Trophoblast cell (in vitro differentiated cells and primary cell): ENCODE data around the gene SMOC2.

Experiments
- DNase-seq, 2 donors: peaks; one replicate each; pipeline ENCODE4 v3.0.0-alpha.2; 2016
- H2AFZ ChIP-seq: 2 replicates; pipeline ENCODE4 v1.6.1; 2013; ENCODE audit warnings: low read length, moderate library complexity, mild to moderate bottlenecking; ENCODE audit not compliant: insufficient read depth, poor library complexity
- H2AK5ac ChIP-seq: 2 replicates; pipeline ENCODE4 v1.6.1; 2013; ENCODE audit warnings: mild to moderate bottlenecking, low read length
- H2BK120ac ChIP-seq: 2 replicates; pipeline ENCODE4 v1.6.1; 2013; ENCODE audit warnings: low read length, mild to moderate bottlenecking, moderate library complexity; ENCODE audit not compliant: insufficient read depth, poor library complexity
- H2BK12ac ChIP-seq: 2 replicates; pipeline ENCODE4 v1.6.1; 2013; ENCODE audit warnings: mild to moderate bottlenecking, low read length, moderate library complexity
- H2BK5ac ChIP-seq: 2 replicates; pipeline ENCODE4 v1.6.1; 2013; ENCODE audit warnings: low read length, low read depth, moderate library complexity, mild to moderate bottlenecking; ENCODE audit not compliant: poor library complexity
- H3K14ac ChIP-seq: 2 replicates; pipeline ENCODE4 v1.6.1; 2013; ENCODE audit warnings: mild to moderate bottlenecking, low read length
- H3K18ac ChIP-seq: 2 replicates; pipeline ENCODE4 v1.6.1; 2013; ENCODE audit warnings: mild to moderate bottlenecking, low read length
- H3K23ac ChIP-seq: 2 replicates; pipeline ENCODE4 v1.6.1; 2013; ENCODE audit warnings: low read length
- H3K27ac ChIP-seq: 2 replicates; pipeline ENCODE4 v1.5.1; 2013; ENCODE audit warnings: low read depth, mild to moderate bottlenecking, inconsistent platforms, low read length, moderate library complexity
- H3K27me3 ChIP-seq: 2 replicates; pipeline ENCODE4 v1.6.1; 2013; ENCODE audit warnings: inconsistent platforms, mild to moderate bottlenecking, low read length, moderate library complexity; ENCODE audit not compliant: insufficient read depth
- H3K36me3 ChIP-seq, 2 experiments: 1 replicate in 1 of 2; 2 replicates in 1 of 2; pipeline ENCODE4 v1.6.1; 2013; ENCODE audit warnings: low read length in 2 of 2, mild to moderate bottlenecking in 2 of 2, moderate library complexity in 1 of 2; ENCODE audit not compliant: insufficient read depth in 2 of 2, control insufficient read depth in 1 of 2
- H3K4ac ChIP-seq: 2 replicates; pipeline ENCODE4 v1.6.1; 2013; ENCODE audit warnings: low read depth, mild to moderate bottlenecking, low read length, moderate library complexity
- H3K4me1 ChIP-seq, 2 experiments: 1 replicate in 1 of 2; 2 replicates in 1 of 2; pipeline ENCODE4 v1.6.1; 2013; ENCODE audit warnings: low read length in 2 of 2, mild to moderate bottlenecking in 2 of 2, moderate library complexity in 1 of 2; ENCODE audit not compliant: insufficient read depth in 2 of 2, control insufficient read depth in 1 of 2
- H3K4me2 ChIP-seq: 2 replicates; pipeline ENCODE4 v1.6.1; 2013; ENCODE audit warnings: inconsistent platforms, mild to moderate bottlenecking, low read length, moderate library complexity
- H3K4me3 ChIP-seq: 2 replicates; pipeline ENCODE4 v1.5.1; 2013; ENCODE audit warnings: mild to moderate bottlenecking, low read depth, low read length, inconsistent platforms
- H3K79me1 ChIP-seq: one replicate; pipeline ENCODE4 v1.6.1; 2013; ENCODE audit warnings: low read length
- H3K79me2 ChIP-seq: 2 replicates; pipeline ENCODE4 v1.6.1; 2013; ENCODE audit warnings: low read length, mild to moderate bottlenecking; ENCODE audit not compliant: control insufficient read depth, insufficient read depth, poor library complexity
- H3K9ac ChIP-seq: 2 replicates; pipeline ENCODE4 v1.6.1; 2013; ENCODE audit warnings: mild to moderate bottlenecking, low read length
- H3K9me3 ChIP-seq: 2 replicates; pipeline ENCODE4 v1.6.1; 2013; ENCODE audit warnings: low read depth, mild to moderate bottlenecking, control low read depth, inconsistent platforms, low read length; ENCODE audit not compliant: insufficient read depth
- H4K12ac ChIP-seq: 2 replicates; pipeline ENCODE4 v1.6.1; 2013; ENCODE audit warnings: low read depth, mild to moderate bottlenecking, low read length, moderate library complexity
- H4K8ac ChIP-seq: 2 replicates; pipeline ENCODE4 v1.6.1; 2013; ENCODE audit warnings: low read depth, mild to moderate bottlenecking, low read length, moderate library complexity
- H4K91ac ChIP-seq: one replicate; pipeline ENCODE4 v1.6.1; 2013; ENCODE audit warnings: low read depth, mild to moderate bottlenecking, low read length, moderate library complexity
- WGBS: extraction: QIAGEN DNeasy Blood & Tissue Kit; methylation state at CpG from one replicate; pipeline ENCODE4 v1.1.7; 2013; ENCODE audit warnings: missing lambda C conversion rate; ENCODE audit not compliant: insufficient read length, insufficient coverage; ENCODE audit errors: extremely low coverage; 5-methylcytosine and 5-hydroxymethylcytosine counted together

Gene SMOC2

GRCh38 chr6:168495133-168495532 is 54.1 kb downstream of the SMOC2 start:
- no peak overlapping the region for H3K18ac ChIP-seq
- no peak overlapping the region for H3K4me2 ChIP-seq
- H3K23ac ChIP-seq, result no peak overlapping the region
- H3K4me1 ChIP-seq, result peaks cover 13 to 17% of the 10 kb centered on the region in 2 experiments
- H4K12ac ChIP-seq, result no peak overlapping the region
- H3K36me3 ChIP-seq, result no peaks in the 10 kb centered on the region
- H3K4me3 ChIP-seq, result no peak overlapping the region
- no peak overlapping the region for H2AK5ac ChIP-seq
- no peak overlapping the region for H3K9ac ChIP-seq
- DNase-seq, result no peak
- H3K14ac ChIP-seq, result no peak overlapping the region
- H4K8ac ChIP-seq, result no peak overlapping the region
- no peak overlapping the region for H3K27ac ChIP-seq
- no CpG with 5 or more reads among the region's 13 CpGs for WGBS
- no peaks in the 10 kb centered on the region for H3K9me3 ChIP-seq
- H2BK5ac ChIP-seq, result no peak overlapping the region
- H4K91ac ChIP-seq, result no peak overlapping the region
- no peak overlapping the region for H2BK120ac ChIP-seq
- no peaks in the 10 kb centered on the region for H3K79me2 ChIP-seq
- no peak overlapping the region for H2BK12ac ChIP-seq
- H3K4ac ChIP-seq, result no peak overlapping the region
- no peak overlapping the region for H2AFZ ChIP-seq
- no peaks in the 10 kb centered on the region for H3K79me1 ChIP-seq
- H3K27me3 ChIP-seq, result no peaks in the 10 kb centered on the region

DNA sequence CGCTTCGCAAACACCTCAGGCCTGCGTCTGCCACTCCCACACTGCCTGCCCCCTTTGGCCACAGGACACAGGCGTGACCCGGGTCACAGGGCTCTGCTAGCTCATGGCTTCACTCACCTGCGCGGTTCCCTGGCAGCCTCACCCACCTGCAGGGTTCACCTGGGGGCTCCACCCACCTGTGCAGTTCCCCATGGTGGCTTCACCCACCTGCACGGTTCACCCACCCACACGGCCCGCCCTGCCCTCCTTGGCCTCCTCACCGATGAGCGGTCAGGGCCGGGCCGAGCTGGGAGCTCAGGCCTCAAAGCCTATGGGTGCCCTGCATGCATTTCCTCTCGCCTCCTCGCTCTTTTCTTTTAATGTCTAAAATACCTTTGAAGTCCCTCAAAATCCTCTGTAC is 54.7 kb downstream of the SMOC2 start:
- Histone ChIP-seq H3K79me2 (no peaks in the 10 kb centered on the region), H4K12ac (no peak overlapping the region), H4K8ac (no peak overlapping the region), H3K14ac (no peak overlapping the region), H3K36me3 (no peaks in the 10 kb centered on the region), H2BK5ac (no peak overlapping the region), H3K4me2 (no peak overlapping the region), H2AK5ac (no peak overlapping the region), H3K9ac (no peak overlapping the region), H2BK12ac (no peak overlapping the region), H4K91ac (peak overlapping the region; percentile 4), H3K4me1 (peaks cover 13 to 17% of the 10 kb centered on the region in 2 experiments), H3K79me1 (no peaks in the 10 kb centered on the region), H3K4ac (no peak overlapping the region), H3K9me3 (no peaks in the 10 kb centered on the region), H3K18ac (no peak overlapping the region), H2BK120ac (no peak overlapping the region), H2AFZ (no peak overlapping the region), H3K4me3 (no peak overlapping the region), H3K27me3 (no peaks in the 10 kb centered on the region), H3K23ac (no peak overlapping the region), H3K27ac (no peak overlapping the region)
- no peak for DNase-seq
- no CpG with 5 or more reads among the region's 16 CpGs for WGBS

- Histone ChIP-seq H3K4me1 (peaks cover 13 to 17% of the 10 kb centered on the region in 2 experiments), H3K9ac (no peak overlapping the region), H3K4me3 (no peak overlapping the region), H3K4me2 (no peak overlapping the region), H2BK120ac (no peak overlapping the region), H3K79me1 (no peaks in the 10 kb centered on the region), H3K4ac (no peak overlapping the region), H3K14ac (peak overlapping the region; percentile 13), H3K27me3 (no peaks in the 10 kb centered on the region), H4K8ac (peak overlapping the region; percentile 67), H4K91ac (no peak overlapping the region), H2AK5ac (no peak overlapping the region), H2BK5ac (no peak overlapping the region), H3K36me3 (no peaks in the 10 kb centered on the region), H3K27ac (peak overlapping the region; percentile 46), H2BK12ac (no peak overlapping the region), H3K18ac (no peak overlapping the region), H4K12ac (no peak overlapping the region), H3K23ac (no peak overlapping the region), H3K79me2 (no peaks in the 10 kb centered on the region), H2AFZ (no peak overlapping the region), H3K9me3 (no peaks in the 10 kb centered on the region)
- WGBS, result no CpG with 5 or more reads among the region's 24 CpGs
- DNase-seq, result no peak
Observed at GRCh38 chr6:168496139-168496996, 55.4 kb downstream of the SMOC2 start.

DNA sequence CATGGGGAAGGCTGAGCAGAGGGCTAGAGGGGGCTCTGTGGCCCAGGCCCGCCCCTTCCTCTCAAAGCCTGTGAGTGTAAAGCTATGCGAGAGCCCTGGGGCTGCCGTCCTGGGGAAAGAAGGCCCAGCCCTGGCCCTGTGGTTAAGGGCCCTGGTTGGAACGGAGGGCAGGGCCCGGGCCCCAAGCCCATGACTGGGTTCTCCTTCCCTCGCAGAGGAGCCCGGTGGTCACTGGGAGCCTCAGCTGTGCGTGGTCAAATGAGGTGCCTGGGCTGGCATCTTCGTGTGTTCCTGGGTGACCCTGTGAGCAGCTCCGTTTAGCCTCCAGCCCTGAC is 56.0 kb downstream of the SMOC2 start:
- no peak overlapping the region for H3K4me2 ChIP-seq
- H2AFZ ChIP-seq, result no peak overlapping the region
- peak overlapping the region; percentile 13 for H3K14ac ChIP-seq
- no peaks in the 10 kb centered on the region for H3K9me3 ChIP-seq
- DNase-seq, result no peak
- H3K27ac ChIP-seq, result peak overlapping the region; percentile 46
- H4K91ac ChIP-seq, result peak overlapping the region; percentile 30
- no peak overlapping the region for H2BK120ac ChIP-seq
- no peak overlapping the region for H2BK5ac ChIP-seq
- no peaks in the 10 kb centered on the region for H3K27me3 ChIP-seq
- no peak overlapping the region for H3K18ac ChIP-seq
- no peak overlapping the region for H4K12ac ChIP-seq
- H3K4me1 ChIP-seq, result peaks cover 13 to 17% of the 10 kb centered on the region in 2 experiments
- H4K8ac ChIP-seq, result peak overlapping the region; percentile 67
- WGBS, result no CpG with 5 or more reads among the region's 10 CpGs
- H3K36me3 ChIP-seq, result no peaks in the 10 kb centered on the region
- H3K79me2 ChIP-seq, result no peaks in the 10 kb centered on the region
- no peaks in the 10 kb centered on the region for H3K79me1 ChIP-seq
- H3K9ac ChIP-seq, result no peak overlapping the region
- no peak overlapping the region for H3K23ac ChIP-seq
- no peak overlapping the region for H2BK12ac ChIP-seq
- no peak overlapping the region for H2AK5ac ChIP-seq
- H3K4ac ChIP-seq, result no peak overlapping the region
- no peak overlapping the region for H3K4me3 ChIP-seq
